Heart right ventricle (tissue), 16 donors: ENCODE data around the gene DCTN2. TPM values are rescaled to one million over a fixed set of nuclear protein-coding genes. Genes with fewer than 3 reads are reported as not detected.
A peak's percentile ranks its signal among the peaks of the same experiment; 100 is the strongest.
"Not testable (repeated sequence)": the region's sequence is repeated elsewhere in the genome, so short reads cannot be mapped to it uniquely, and the experiment has no call there.

Source experiments
- ATAC-seq, 8 donors: fragments of 200-7000 bp; cut with Tn5 transposase; one replicate each; pipeline ENCODE4 v1.9.1; 2020; ENCODE audit warnings: mild to moderate bottlenecking in 8 of 8, moderate library complexity in 8 of 8, moderate number of reproducible peaks in 1 of 8
- DNase-seq, 2 donors: peaks; one replicate each; pipeline ENCODE4 v3.0.0-alpha.2; 2020
- H3K27ac ChIP-seq, 10 donors: fragments of 200-600 bp; sonication (generic) in 2 of 10; one replicate each; pipeline versions ENCODE4 v1.5.0 to v1.8.0; 2020 to 2022; ENCODE audit warnings: mild to moderate bottlenecking in 3 of 10
- H3K27me3 ChIP-seq, 7 donors: fragments of 200-600 bp; one replicate each; pipeline ENCODE4 v1.8.0; 2021 to 2022; ENCODE audit warnings: mild to moderate bottlenecking in 2 of 7
- H3K36me3 ChIP-seq, 9 donors: fragments of 200-600 bp; sonication (generic) in 1 of 9; one replicate each; pipeline versions ENCODE4 v1.5.0 to v1.8.0; 2020 to 2022; ENCODE audit warnings: mild to moderate bottlenecking in 2 of 9
- H3K4me1 ChIP-seq, 9 donors: fragments of 200-600 bp; sonication (generic) in 1 of 9; one replicate each; pipeline versions ENCODE4 v1.5.0 to v1.8.0; 2020 to 2022; ENCODE audit warnings: mild to moderate bottlenecking in 4 of 9
- H3K4me3 ChIP-seq, 10 donors: fragments of 200-600 bp; sonication (generic) in 2 of 10; one replicate each; pipeline versions ENCODE4 v1.5.0 to v1.8.0; 2020 to 2022; ENCODE audit warnings: mild to moderate bottlenecking in 7 of 10, moderate library complexity in 2 of 10
- H3K9me3 ChIP-seq, 11 donors: fragments of 200-600 bp in 10 of 11; sonication (generic) in 2 of 11; one replicate each; pipeline versions ENCODE4 v1.5.0 to v1.8.0; 2013 to 2022; ENCODE audit warnings: mild to moderate bottlenecking in 2 of 11, control low read depth in 1 of 11, moderate library complexity in 1 of 11
- WGBS, 2 donors: extraction: QIAGEN DNeasy Blood & Tissue Kit; methylation state at CpG; one replicate each; pipeline ENCODE4 v1.1.7; 2013; ENCODE audit warnings: inconsistent platforms in 1 of 2; 5-methylcytosine and 5-hydroxymethylcytosine counted together
- intact Hi-C, 10 donors: fragments of 100-400 bp; cut with DNase I; formaldehyde crosslinking; loops; one replicate each; pipeline versions ENCODE4 v1.11.1 to v1.14.2; 2022
- polyA plus RNA-seq, 2 donors: library from polyadenylated mRNA; stranded (reverse); fragments of 200-250 nt; gene quantifications; one replicate each; pipeline ENCODE4 v1.2.3, GENCODE V29; 2013
- total RNA-seq, 10 donors: library from RNA; stranded (reverse); fragmentation: NEBNext Ultra II Directional in 3 of 10; extraction: Animal tissue kit (Norgen Biotek cat#: 25700) in 3 of 10; gene quantifications; one replicate each; pipeline versions ENCODE4 v1.2.1 to v1.2.4, GENCODE V29; 2021 to 2023
- TF ChIP-seq, protein P1 (sequence below), 9 donors: fragments of 200-600 bp; sonication (generic) in 2 of 9; IDR thresholded peaks; one replicate each; pipeline versions ENCODE4 v1.5.0 to v1.8.0; 2021 to 2022; ENCODE audit warnings: antibody characterized with exemption in 9 of 9, mild to moderate bottlenecking in 5 of 9, moderate library complexity in 1 of 9
- donor health status: Arrhythmogenic right ventricular cardiomyopathy.
- donor health status: ischemic (EF 13 %, LVEDD 7.1; RV severe dilation, severe dysfunction).
- donor health status: healthy with polysubstance abuse.
- donor health status: DM: no; HTN: yes; CAD: no.
- donor health status: DM: no; HTN: no; CAD: no.
- donor health status: ischemic (EF 25% LVEDD 6.9; RV normal size, moderate dysfunction).
- donor health status: ischemic (EF 25% LVEDD 5.7; RV mildly dilated, moderate dysfunction).
- donor health status: healthy.
- donor health status: DM: yes; HTN: yes; CAD: no.
- donor health status: Ischemic cardiomyopathy.
- donor health status: ischemic (EF 35%, LVEDD 5.7; RV mildly dilated, moderate dysfunction).
- donor health status: nonischemic (EF 11% LVEDD 7.7; RV severe dilation, severe dysfunction).
- donor health status: DM: yes; HTN: yes; CAD: no.
- donor health status: PGD.
- donor health status: ischemic (EF 29% LVEDD 5.4; RV normal size, mild dysfunction).
- donor health status: nonischemic (EF 23%, LVEDD 6.1; RV moderate dilation, normal function).

DCTN2 gene
- total and polyA plus RNA-seq, 12 donors, result 45.9 to 174 (median 101) TPM

DNA sequence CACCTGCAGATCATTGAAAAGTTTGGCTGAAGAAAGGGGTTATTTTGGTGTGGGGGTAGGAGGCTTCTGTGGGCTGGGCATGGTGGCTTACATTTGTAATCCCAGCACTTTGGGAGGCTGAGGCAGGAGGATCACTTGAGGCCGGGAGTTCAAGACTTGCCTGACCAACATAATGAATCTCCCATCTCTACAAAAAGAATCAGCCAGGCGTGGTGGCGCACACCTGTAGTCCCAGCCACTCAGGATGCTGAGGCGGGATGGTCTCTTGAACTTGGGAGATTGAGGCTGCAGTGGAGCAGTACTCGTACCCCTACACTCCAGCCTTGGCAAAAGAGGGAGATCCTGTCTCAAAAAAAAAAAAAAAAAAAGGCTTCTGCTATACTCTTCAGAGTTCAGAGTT lies 33.7 kb downstream of the DCTN2 start:
- no peak for DNase-seq
- WGBS, 2 donors, result 97 to 98% methylated on average over 5 of the region's 5 CpGs
- no peaks in the 10 kb centered on the region for H3K9me3 ChIP-seq
- H3K27ac ChIP-seq, result no peak overlapping the region
- intact Hi-C loops, result no loop called here
- TF ChIP-seq, protein P1, sequence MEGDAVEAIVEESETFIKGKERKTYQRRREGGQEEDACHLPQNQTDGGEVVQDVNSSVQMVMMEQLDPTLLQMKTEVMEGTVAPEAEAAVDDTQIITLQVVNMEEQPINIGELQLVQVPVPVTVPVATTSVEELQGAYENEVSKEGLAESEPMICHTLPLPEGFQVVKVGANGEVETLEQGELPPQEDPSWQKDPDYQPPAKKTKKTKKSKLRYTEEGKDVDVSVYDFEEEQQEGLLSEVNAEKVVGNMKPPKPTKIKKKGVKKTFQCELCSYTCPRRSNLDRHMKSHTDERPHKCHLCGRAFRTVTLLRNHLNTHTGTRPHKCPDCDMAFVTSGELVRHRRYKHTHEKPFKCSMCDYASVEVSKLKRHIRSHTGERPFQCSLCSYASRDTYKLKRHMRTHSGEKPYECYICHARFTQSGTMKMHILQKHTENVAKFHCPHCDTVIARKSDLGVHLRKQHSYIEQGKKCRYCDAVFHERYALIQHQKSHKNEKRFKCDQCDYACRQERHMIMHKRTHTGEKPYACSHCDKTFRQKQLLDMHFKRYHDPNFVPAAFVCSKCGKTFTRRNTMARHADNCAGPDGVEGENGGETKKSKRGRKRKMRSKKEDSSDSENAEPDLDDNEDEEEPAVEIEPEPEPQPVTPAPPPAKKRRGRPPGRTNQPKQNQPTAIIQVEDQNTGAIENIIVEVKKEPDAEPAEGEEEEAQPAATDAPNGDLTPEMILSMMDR (IDR thresholded peaks at IDR 0.05), result no peak
- peaks cover 0 to 39% (median 19%) of the 10 kb centered on the region in 9 donors for H3K4me1 ChIP-seq
- no peak overlapping the region for H3K4me3 ChIP-seq
- H3K36me3 ChIP-seq, result peaks cover 0 to 97% (median 64%) of the 10 kb centered on the region in 9 donors
- ATAC-seq, result no peak
- H3K27me3 ChIP-seq, result no peaks in the 10 kb centered on the region

DNA sequence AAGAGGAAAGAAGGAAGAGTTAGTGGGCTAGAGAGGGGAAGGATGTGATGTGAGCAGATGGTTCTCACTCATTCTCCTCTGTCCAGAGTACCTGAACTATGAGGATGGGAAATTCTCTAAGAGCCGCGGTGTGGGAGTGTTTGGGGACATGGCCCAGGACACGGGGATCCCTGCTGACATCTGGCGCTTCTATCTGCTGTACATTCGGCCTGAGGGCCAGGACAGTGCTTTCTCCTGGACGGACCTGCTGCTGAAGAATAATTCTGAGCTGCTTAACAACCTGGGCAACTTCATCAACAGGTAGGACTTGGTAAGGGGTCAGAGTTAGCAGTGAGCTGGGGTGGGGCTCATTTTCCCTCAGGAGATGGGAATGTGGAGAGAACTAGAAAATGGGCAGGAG lies 34.3 kb downstream of the DCTN2 start:
- intact Hi-C loops, result no loop called here
- WGBS, 2 donors, result 83 to 85% methylated on average over 6 of the region's 6 CpGs
- ATAC-seq (no peak), DNase-seq (no peak)
- TF ChIP-seq, protein P1 (IDR thresholded peaks at IDR 0.05), result no peak
- Histone ChIP-seq H3K4me3 (no peak overlapping the region), H3K36me3 (peaks cover 0 to 95% (median 58%) of the 10 kb centered on the region in 9 donors), H3K27me3 (no peaks in the 10 kb centered on the region), H3K9me3 (no peaks in the 10 kb centered on the region), H3K4me1 (peaks cover 0 to 33% (median 13%) of the 10 kb centered on the region in 9 donors), H3K27ac (no peak overlapping the region)

DNA sequence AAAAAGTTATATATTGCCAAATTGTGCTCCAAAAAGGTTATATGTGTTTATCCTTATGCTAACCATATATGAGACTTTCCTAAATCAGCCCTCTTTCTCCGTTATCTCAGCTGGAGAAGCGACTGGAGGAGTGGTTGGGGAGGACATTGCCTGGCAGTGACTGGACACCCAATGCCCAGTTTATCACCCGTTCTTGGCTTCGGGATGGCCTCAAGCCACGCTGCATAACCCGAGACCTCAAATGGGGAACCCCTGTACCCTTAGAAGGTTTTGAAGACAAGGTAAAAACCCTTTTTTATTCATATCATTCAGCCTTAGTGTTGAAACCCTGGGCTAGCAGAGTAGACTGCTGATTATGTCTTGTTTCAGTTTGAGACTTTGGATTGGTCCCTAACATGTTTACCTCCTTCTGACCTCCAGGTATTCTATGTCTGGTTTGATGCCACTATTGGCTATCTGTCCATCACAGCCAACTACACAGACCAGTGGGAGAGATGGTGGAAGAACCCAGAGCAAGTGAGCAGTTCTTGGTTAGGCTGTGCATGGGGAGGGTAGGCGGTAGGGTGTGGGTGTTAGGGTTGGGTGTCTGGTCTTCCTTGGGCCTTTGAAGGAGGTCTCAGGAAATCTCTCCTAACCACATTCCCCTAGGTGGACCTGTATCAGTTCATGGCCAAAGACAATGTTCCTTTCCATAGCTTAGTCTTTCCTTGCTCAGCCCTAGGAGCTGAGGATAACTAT lies 35.2 kb downstream of the DCTN2 start:
- H3K4me3 ChIP-seq, result no peak overlapping the region
- H3K27ac ChIP-seq, result peak overlapping the region in 1 of 10 donors; percentile 6
- DNase-seq, result no peak
- no peaks in the 10 kb centered on the region for H3K27me3 ChIP-seq
- intact Hi-C loops, result no loop called here
- 96 to 97% methylated on average over 7 of the region's 7 CpGs for WGBS, 2 donors
- H3K36me3 ChIP-seq, result peaks cover 0 to 86% (median 49%) of the 10 kb centered on the region in 9 donors
- H3K4me1 ChIP-seq, result peaks cover 0 to 23% (median 4%) of the 10 kb centered on the region in 9 donors
- ATAC-seq, result no peak
- H3K9me3 ChIP-seq, result no peaks in the 10 kb centered on the region
- TF ChIP-seq, protein P1 (IDR thresholded peaks at IDR 0.05), result no peak

DNA sequence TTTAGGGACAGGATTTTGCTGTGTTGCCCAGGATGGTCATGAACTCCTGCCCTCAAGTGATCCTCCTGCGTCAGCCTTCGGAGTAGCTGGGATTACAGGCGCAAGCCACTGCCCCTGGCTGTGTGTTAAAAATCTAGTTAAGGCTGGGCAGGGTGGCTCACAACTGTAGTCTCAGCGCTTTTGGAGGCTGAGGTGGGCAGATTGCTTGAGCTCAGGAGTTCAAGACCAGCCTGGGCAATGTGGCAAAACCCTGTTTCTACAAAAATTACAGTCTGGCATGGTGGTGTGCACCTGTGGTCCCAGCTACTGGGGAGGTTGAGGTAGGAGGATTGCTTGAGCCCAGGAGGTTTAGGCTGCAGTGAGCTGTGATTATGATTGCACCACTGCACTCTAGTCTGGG lies 35.8 kb downstream of the DCTN2 start:
- Histone ChIP-seq H3K4me3 (no peak overlapping the region), H3K9me3 (no peaks in the 10 kb centered on the region), H3K36me3 (peaks cover 0 to 85% (median 44%) of the 10 kb centered on the region in 9 donors), H3K4me1 (peaks cover 0 to 18% (median 3%) of the 10 kb centered on the region in 9 donors), H3K27me3 (no peaks in the 10 kb centered on the region), H3K27ac (peak overlapping the region in 1 of 10 donors; percentile 6)
- 97 to 98% methylated on average over 4 of the region's 4 CpGs for WGBS, 2 donors
- DNase-seq, result no peak
- TF ChIP-seq, protein P1 (IDR thresholded peaks at IDR 0.05), result no peak
- ATAC-seq, result no peak
- intact Hi-C loops, result no loop called here

DNA sequence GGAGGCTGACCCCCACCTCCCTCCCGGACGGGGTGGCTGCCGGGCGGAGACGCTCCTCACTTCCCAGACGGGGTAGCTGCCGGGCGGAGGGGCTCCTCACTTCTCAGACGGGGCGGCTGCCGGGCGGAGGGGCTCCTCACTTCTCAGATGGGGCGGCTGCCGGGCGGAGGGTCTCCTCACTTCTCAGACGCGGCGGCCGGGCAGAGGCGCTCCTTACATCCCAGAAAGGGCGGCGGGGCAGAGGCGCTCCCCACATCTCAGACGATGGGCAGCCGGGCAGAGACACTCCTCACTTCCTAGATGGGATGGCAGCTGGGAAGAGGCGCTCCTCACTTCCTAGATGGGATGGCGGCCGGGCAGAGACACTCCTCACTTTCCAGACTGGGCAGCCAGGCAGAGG lies 39.2 kb downstream of the DCTN2 start:
- H3K9me3 ChIP-seq, intact Hi-C loops, H3K27ac ChIP-seq, H3K4me1 ChIP-seq, H3K27me3 ChIP-seq, ATAC-seq, H3K4me3 ChIP-seq, DNase-seq: not testable (repeated sequence)
- H3K36me3 ChIP-seq, result peaks cover 0 to 85% (median 46%) of the 10 kb centered on the region in 9 donors
- WGBS, 2 donors, result 96 to 98% methylated on average over 13 to 21 of the region's 28 CpGs

DNA sequence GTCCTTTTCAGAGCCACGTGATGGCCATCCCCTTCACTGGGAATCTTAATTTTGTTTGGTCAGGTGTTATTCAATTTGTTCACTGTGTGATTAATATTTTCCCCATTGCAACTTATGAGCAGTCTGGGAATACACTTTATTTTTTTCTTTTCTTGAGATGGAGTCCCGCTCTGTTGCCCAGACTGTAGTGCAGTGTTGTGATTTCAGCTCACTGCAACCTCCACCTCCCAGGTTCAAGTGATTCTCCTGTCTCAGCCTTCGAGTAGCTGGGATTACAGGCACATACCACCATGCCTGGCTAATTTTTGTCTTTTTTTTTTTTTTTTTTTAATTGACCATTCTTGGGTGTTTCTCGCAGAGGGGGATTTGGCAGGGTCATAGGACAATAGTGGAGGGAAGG lies 40.5 kb downstream of the DCTN2 start:
- H3K27me3 ChIP-seq, ATAC-seq, H3K4me3 ChIP-seq, DNase-seq, H3K27ac ChIP-seq, intact Hi-C loops, H3K4me1 ChIP-seq, H3K9me3 ChIP-seq: not testable (repeated sequence)
- 92 to 99% methylated on average over 4 of the region's 4 CpGs for WGBS, 2 donors
- peaks cover 0 to 85% (median 45%) of the 10 kb centered on the region in 9 donors for H3K36me3 ChIP-seq

DNA sequence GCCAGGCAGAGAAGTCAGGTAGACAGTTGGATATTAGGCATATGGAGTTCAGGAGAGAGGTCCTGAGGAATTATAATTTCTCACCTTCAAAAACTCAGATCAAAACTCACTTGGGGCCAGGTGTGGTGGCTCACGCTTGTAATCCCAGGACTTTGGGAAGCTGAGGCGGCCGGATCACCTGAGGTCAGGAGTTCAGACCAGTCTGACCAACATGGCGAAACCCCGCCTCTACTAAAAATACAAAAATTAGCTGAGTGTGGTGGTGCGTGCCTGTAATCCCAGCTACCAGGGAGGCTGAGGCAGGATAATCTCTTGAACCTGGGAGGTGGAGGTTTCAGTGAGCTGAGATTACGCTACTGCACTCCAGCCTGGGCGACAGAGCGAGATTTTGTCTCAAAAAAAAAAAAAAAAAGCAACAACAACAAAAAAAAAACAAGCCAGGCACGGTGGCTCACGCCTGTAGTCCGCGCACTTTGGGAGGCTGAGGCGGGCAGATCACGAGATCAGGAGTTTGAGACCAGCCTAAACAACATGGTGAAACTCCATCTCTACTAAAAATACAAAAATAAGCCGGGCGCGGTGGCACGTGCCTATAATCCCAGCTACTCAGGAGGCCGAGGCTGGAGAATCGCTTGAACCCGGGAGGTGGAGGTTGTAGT lies 44.6 kb downstream of the DCTN2 start:
- H3K9me3 ChIP-seq, intact Hi-C loops, H3K4me3 ChIP-seq, H3K4me1 ChIP-seq, DNase-seq, H3K27me3 ChIP-seq, ATAC-seq, H3K27ac ChIP-seq: not testable (repeated sequence)
- peaks cover 6 to 93% (median 72%) of the 10 kb centered on the region in 9 donors for H3K36me3 ChIP-seq
- 97 to 98% methylated on average over 21 to 22 of the region's 22 CpGs for WGBS, 2 donors
